ENCODE data around the gene ELOA2. TPM values are rescaled to one million over a fixed set of nuclear protein-coding genes. Genes with fewer than 3 reads are reported as not detected.

Gene ELOA2
- not detected in 2 replicates for polyA plus RNA-seq

GRCh38 chr18:47035156-47035671 is at the start of gene ELOA2:
ELOA2 (minus strand) TSS chr18:47035621; CDS start chr18:47035264, 357 bp downstream.

Other genes with a start within 250 kb of the ELOA2 start
- gene PIAS2, start 118.1 kb downstream of the ELOA2 start, polyA plus RNA-seq: 23.7 and 32.5 TPM in 2 replicates
- gene KATNAL2, start 118.0 kb downstream of the ELOA2 start, polyA plus RNA-seq: 4.4 and 6.4 TPM in 2 replicates
- gene HDHD2, start 114.9 kb upstream of the ELOA2 start, polyA plus RNA-seq: 84.1 and 107 TPM in 2 replicates
- 78.4 and 84.2 TPM in 2 replicates for gene IER3IP1, start 140.7 kb upstream of the ELOA2 start, polyA plus RNA-seq
- gene SKOR2, start 216.0 kb upstream of the ELOA2 start, polyA plus RNA-seq: 10.3 and 17.7 TPM in 2 replicates